Chondrocyte (in vitro differentiated cells): ENCODE results near the gene B3GAT1. TPM values are rescaled to one million over a fixed set of nuclear protein-coding genes. Genes with fewer than 3 reads are reported as not detected.
A peak's percentile ranks its signal among the peaks of the same experiment; 100 is the strongest.

Experiments
- DNase-seq: peaks from one replicate; pipeline ENCODE4 v3.0.0; 2021; ENCODE audit warnings: mixed read lengths, low spot score
- H3K27ac Mint-ChIP-seq: one replicate; pipeline ENCODE4 v1.8.0; 2021; ENCODE audit warnings: mild to moderate bottlenecking, moderate library complexity, mixed read lengths; ENCODE audit not compliant: unreplicated experiment
- H3K27me3 Mint-ChIP-seq: 2 replicates; pipeline ENCODE4 v1.8.0; 2021; ENCODE audit warnings: low read depth, mixed read lengths
- H3K36me3 Mint-ChIP-seq: 2 replicates; pipeline ENCODE4 v1.8.0; 2021; ENCODE audit warnings: low read depth, mixed read lengths
- H3K4me1 Mint-ChIP-seq: 2 replicates; pipeline ENCODE4 v1.8.0; 2021; ENCODE audit warnings: low read depth, mild to moderate bottlenecking, mixed read lengths
- H3K4me3 Mint-ChIP-seq: one replicate; pipeline ENCODE4 v1.8.0; 2021; ENCODE audit warnings: mild to moderate bottlenecking, moderate library complexity, mixed read lengths; ENCODE audit not compliant: unreplicated experiment
- H3K9me3 Mint-ChIP-seq: 2 replicates; pipeline ENCODE4 v1.8.0; 2021; ENCODE audit warnings: low read depth, mixed read lengths
- long read RNA-seq: library from polyadenylated mRNA; stranded (forward); transcript quantifications from one replicate; pipeline ENCODE4 v2.0.0, GENCODE V29; 2021
- total RNA-seq: library from RNA; stranded (reverse); gene quantifications from 3 replicates; pipeline ENCODE4 v1.2.1, GENCODE V29; 2021
- TF ChIP-seq, protein P1 (sequence below): fragments of 200-600 bp; sonication (generic); IDR thresholded peaks from 2 replicates; pipeline ENCODE4 v1.5.0; 2021; ENCODE audit warnings: antibody characterized with exemption, mild to moderate bottlenecking, moderate library complexity

The B3GAT1 gene, protein sequence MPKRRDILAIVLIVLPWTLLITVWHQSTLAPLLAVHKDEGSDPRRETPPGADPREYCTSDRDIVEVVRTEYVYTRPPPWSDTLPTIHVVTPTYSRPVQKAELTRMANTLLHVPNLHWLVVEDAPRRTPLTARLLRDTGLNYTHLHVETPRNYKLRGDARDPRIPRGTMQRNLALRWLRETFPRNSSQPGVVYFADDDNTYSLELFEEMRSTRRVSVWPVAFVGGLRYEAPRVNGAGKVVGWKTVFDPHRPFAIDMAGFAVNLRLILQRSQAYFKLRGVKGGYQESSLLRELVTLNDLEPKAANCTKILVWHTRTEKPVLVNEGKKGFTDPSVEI
- 0.27 to 0.62 TPM (median 0.37 TPM) in 3 replicates for total RNA-seq
- long read RNA-seq, result 0 reads

DNA sequence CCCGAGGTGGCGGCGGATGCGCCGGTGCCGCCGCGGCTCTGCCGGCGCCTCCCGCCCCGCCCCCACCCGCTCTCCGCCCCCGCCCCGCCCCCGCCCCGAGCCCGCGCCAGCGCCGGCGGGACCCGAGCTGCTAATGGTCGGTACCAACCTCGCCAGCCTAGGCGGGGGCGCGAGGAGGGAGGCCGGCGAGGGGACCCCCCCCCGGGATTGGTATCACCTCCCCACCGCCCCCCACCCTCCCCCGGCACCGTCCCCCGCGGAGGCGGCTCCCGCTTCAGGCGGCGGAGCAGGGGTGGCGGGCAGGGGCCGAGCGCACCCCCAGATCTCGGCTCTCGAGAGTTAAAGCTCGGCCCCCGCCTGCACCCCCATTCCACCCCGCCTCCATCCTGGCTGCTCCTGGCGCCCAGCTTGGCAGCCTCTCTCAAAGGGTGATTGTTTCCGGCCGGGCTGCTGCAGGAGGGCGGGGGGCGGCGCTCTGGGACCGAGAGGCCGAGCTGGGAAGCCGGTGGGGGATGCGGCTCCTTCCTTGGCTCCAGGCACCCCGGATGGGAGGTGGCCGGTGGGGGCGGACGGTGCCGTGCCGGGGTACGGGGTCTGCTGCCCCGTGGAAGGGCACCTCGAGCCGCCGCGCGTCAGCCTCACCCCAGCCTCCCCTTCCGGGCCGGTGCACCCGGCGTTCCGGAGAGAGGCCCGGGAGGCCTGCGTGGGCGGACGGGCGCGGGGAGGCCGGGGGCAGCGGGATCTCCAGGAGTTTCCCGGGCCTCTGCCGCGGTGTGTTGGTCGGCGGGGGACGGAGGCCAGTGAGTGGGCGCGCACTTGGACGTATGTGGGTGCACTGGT lies at the start of gene B3GAT1:
Gene B3GAT1, minus strand, starts transcription at position 40 of the 840 bp plus-strand sequence. CDS start 24,583 bp downstream, outside the sequence.
- DNase-seq, result peak; percentile 79
- peak within 1 kb of the TSS; percentile 41 for H3K4me3 Mint-ChIP-seq
- peaks cover 64% of the 10 kb centered on the region for H3K27me3 Mint-ChIP-seq
- no peaks in the 10 kb centered on the region for H3K4me1 Mint-ChIP-seq
- no peaks in the 10 kb centered on the region for H3K9me3 Mint-ChIP-seq
- no peaks in the 10 kb centered on the region for H3K36me3 Mint-ChIP-seq
- TF ChIP-seq, protein P1, sequence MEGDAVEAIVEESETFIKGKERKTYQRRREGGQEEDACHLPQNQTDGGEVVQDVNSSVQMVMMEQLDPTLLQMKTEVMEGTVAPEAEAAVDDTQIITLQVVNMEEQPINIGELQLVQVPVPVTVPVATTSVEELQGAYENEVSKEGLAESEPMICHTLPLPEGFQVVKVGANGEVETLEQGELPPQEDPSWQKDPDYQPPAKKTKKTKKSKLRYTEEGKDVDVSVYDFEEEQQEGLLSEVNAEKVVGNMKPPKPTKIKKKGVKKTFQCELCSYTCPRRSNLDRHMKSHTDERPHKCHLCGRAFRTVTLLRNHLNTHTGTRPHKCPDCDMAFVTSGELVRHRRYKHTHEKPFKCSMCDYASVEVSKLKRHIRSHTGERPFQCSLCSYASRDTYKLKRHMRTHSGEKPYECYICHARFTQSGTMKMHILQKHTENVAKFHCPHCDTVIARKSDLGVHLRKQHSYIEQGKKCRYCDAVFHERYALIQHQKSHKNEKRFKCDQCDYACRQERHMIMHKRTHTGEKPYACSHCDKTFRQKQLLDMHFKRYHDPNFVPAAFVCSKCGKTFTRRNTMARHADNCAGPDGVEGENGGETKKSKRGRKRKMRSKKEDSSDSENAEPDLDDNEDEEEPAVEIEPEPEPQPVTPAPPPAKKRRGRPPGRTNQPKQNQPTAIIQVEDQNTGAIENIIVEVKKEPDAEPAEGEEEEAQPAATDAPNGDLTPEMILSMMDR, result no peak
- no peak within 1 kb of the TSS for H3K27ac Mint-ChIP-seq

DNA sequence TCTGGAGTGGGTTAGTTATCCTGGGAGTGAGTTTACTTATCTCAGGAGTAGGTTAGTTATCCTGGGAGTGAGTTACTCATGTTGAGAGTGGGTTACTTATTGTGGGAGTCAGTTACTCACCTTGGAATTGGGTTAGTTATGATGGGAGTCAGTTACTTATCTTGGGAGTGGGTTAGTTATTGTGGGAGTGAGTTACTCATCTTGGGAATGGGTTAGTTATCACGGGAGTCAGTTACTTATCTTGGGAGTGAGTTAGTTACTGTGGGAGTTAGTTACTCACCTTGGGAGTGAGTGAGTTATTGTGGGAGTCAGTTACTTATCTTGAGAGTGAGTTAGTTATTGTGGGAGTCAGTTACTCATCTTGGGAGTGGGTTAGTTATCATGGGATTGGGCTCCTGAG lies 49.6 kb upstream of the B3GAT1 start:
- no peak overlapping the region for H3K4me3 Mint-ChIP-seq
- peaks cover 7% of the 10 kb centered on the region for H3K9me3 Mint-ChIP-seq
- no peaks in the 10 kb centered on the region for H3K36me3 Mint-ChIP-seq
- H3K27me3 Mint-ChIP-seq, result peaks cover 17% of the 10 kb centered on the region
- no peak overlapping the region for H3K27ac Mint-ChIP-seq
- DNase-seq, result no peak
- TF ChIP-seq, protein P1, result no peak
- no peaks in the 10 kb centered on the region for H3K4me1 Mint-ChIP-seq

DNA sequence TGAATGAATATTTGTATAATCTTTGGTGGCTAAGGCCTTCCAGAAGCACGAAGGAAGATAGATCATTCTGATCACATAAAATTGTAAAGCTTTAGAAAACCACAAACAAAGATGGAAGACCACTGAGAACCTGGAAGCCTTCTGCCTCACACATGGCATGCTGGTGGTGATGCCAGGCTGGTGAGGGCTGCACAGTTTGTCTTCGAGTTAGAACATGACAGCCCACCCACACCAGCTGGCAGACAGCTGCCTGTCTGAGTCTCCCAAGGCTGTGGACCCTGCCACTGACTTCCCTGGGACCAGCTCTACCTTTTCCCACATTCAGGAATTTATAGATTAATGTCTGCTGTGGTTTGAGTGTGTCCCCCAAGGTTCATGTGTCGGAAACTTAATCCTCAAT lies 48.8 kb upstream of the B3GAT1 start:
- TF ChIP-seq, protein P1, result no peak
- H3K4me3 Mint-ChIP-seq, result no peak overlapping the region
- H3K4me1 Mint-ChIP-seq, result no peaks in the 10 kb centered on the region
- H3K36me3 Mint-ChIP-seq, result no peaks in the 10 kb centered on the region
- peaks cover 15% of the 10 kb centered on the region for H3K9me3 Mint-ChIP-seq
- H3K27ac Mint-ChIP-seq, result no peak overlapping the region
- no peak for DNase-seq
- peaks cover 13% of the 10 kb centered on the region for H3K27me3 Mint-ChIP-seq

DNA sequence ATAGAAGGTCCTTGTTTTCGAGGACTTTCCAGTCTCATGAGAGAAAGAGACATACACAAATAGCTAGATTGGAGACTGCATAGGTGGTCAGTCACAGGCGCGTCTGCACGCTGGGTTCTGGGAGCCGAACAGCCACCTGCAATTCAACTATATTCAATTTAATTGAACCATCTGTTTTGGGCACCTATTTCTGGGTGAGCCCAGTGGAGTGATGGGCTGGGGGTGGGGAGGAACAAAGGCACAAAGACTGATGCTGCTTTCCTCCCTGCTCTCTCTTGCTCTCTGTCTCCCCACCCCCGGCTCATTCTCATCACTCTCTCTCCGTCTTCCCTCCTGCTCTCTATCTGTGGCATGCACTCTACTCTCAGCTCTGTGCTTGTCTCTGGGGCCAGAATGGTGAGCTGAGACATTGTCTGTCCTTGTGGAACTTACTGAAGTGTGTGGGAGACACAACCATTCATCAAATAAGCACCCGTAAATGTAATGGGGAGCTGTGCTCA lies 48.1 kb upstream of the B3GAT1 start:
- no peak for DNase-seq
- TF ChIP-seq, protein P1, result no peak
- H3K9me3 Mint-ChIP-seq, result peaks cover 18% of the 10 kb centered on the region
- no peaks in the 10 kb centered on the region for H3K4me1 Mint-ChIP-seq
- no peaks in the 10 kb centered on the region for H3K36me3 Mint-ChIP-seq
- no peak overlapping the region for H3K27ac Mint-ChIP-seq
- H3K27me3 Mint-ChIP-seq, result peaks cover 10% of the 10 kb centered on the region
- H3K4me3 Mint-ChIP-seq, result no peak overlapping the region
